SK-N-DZ (cell line): ENCODE data around the gene DGKQ. TPM values are rescaled to one million over a fixed set of nuclear protein-coding genes. Genes with fewer than 3 reads are reported as not detected.
A peak's percentile ranks its signal among the peaks of the same experiment; 100 is the strongest.

Source experiments
- DNase-seq: peaks from one replicate; pipeline ENCODE4 v3.0.0-alpha.2; 2015; ENCODE audit warnings: low spot score
- polyA plus RNA-seq, 2 experiments: library from polyadenylated mRNA; depleted of rRNA; stranded (reverse); fragments of >200 nt; gene quantifications; 2 replicates each; pipeline ENCODE4 v1.2.3, GENCODE V29; 2014

DGKQ gene
- polyA plus RNA-seq (2014; cell fraction: cytosol; rRNA removed) = 1.3 and 1.5 TPM in 2 replicates
- polyA plus RNA-seq (2014; cell fraction: nucleus; rRNA removed) = 11.1 and 12.0 TPM in 2 replicates

- DNase-seq = peak; percentile 29
Measured at GRCh38 chr4:973431-974397, at the start of gene DGKQ. DGKQ (minus strand) TSS chr4:973569; CDS start chr4:973482, 87 bp downstream.

- no peak for DNase-seq
Measured at GRCh38 chr4:1022739-1023066, 49.3 kb upstream of the DGKQ start.

GRCh38 chr4:1022051-1022738 lies 48.8 kb upstream of the DGKQ start:
- DNase-seq = no peak

- DNase-seq = no peak
Measured at GRCh38 chr4:1021386-1022050, 48.1 kb upstream of the DGKQ start.

- DNase-seq = no peak
Measured at GRCh38 chr4:1019729-1020470, 46.5 kb upstream of the DGKQ start.

- DNase-seq = no peak
Measured at GRCh38 chr4:1019320-1019719, 46.0 kb upstream of the DGKQ start.

- no peak for DNase-seq
Measured at GRCh38 chr4:1018147-1019020, 45.0 kb upstream of the DGKQ start.

- DNase-seq = no peak
Measured at GRCh38 chr4:1017706-1018105, 44.3 kb upstream of the DGKQ start.

- no peak for DNase-seq
Measured at GRCh38 chr4:1017211-1017610, 43.8 kb upstream of the DGKQ start.

- DNase-seq = no peak
Measured at GRCh38 chr4:1015746-1016145, 42.4 kb upstream of the DGKQ start.

GRCh38 chr4:1015179-1015578 lies 41.8 kb upstream of the DGKQ start:
- no peak for DNase-seq

- no peak for DNase-seq
Measured at GRCh38 chr4:1014291-1015167, 41.2 kb upstream of the DGKQ start.

- DNase-seq = no peak
Measured at GRCh38 chr4:1013225-1014073, 40.1 kb upstream of the DGKQ start.

- DNase-seq = no peak
Measured at GRCh38 chr4:1012034-1012739, 38.8 kb upstream of the DGKQ start.

GRCh38 chr4:1011666-1012033 lies 38.3 kb upstream of the DGKQ start:
- no peak for DNase-seq

GRCh38 chr4:1011022-1011665 lies 37.8 kb upstream of the DGKQ start, which contains the start of gene FGFRL1:
FGFRL1 (plus strand) TSS chr4:1011626; CDS start chr4:1012486, 860 bp downstream.
- DNase-seq = no peak

GRCh38 chr4:1010395-1011021 lies 37.1 kb upstream of the DGKQ start:
- no peak for DNase-seq
